ENCODE measurements around the gene SLC25A19.

The SLC25A19 gene

DNA sequence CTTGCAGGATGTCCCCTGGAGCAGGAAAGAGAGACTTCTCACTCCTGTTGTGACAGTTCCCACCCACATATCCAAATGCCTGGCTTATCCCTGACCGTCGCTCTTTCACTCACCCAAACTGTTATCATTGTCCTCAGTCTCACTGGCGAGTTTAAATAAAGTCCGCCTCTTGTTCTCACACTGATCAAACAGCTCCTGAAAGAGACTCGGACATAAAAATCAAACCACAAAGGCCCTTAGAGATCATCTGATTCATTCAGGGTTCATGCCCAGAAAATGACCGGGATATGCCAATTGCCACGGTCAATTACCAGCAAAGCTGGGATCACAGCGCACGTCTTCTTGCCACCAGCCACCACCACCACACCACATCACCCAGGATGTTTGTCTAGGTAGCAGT is 47.7 kb downstream of the SLC25A19 start:
- DNase-seq (ENCODE audit: low read depth in 2 of 2) = no peak

DNA sequence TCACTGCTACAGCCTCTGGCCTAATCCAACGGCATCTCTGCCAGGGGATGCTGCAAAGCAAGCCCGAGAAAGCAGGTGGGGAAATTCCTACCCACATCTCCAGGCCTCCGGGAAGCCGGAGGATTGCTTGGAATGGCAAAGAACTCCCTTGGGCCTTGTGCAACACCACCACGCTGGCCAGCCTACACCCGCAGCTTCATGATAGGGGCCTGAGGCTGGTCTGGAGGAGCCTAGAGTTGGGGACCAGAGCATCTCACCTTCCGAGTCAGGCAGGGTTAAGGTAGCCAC is 48.1 kb downstream of the SLC25A19 start:
- DNase-seq (ENCODE audit: low read depth in 2 of 2) = no peak

DNA sequence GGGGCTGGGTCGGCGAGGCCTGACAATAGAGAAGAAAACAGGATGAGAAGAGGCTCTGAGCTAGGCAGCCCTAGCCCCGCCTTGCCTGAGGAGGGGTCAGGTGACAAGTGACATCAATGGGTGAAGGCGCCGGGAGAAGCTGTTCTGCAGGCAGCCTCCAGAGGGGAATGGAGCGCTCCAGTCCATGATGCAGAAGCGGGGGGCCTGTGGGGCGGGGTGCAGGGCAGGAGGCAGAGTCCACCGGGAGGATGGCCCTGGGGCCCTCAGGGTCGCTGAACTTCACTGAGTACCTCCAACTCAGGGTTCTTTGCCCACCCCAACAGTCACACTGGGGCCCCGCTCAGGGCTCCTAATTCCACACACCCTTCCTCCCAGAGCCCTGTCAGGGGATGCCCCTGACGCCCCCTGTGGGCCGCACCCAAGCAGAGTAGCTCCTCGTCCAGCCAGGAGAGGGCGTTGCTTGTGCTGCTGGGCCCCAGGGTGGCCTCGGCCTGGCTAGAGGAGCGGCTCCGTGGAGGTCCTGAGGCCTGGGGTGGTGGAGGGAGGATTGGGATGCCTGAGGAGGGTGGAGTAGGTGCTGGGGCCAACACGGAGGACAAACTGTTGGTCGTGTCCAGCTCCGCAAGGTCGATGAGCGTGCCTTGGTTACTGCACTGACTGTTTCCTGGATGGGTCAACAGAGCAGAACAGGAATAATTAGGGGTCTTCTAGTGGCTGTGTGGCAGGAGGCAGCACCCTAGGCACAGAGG is 48.7 kb downstream of the SLC25A19 start:
- no peak for DNase-seq (ENCODE audit: low read depth in 2 of 2)

DNA sequence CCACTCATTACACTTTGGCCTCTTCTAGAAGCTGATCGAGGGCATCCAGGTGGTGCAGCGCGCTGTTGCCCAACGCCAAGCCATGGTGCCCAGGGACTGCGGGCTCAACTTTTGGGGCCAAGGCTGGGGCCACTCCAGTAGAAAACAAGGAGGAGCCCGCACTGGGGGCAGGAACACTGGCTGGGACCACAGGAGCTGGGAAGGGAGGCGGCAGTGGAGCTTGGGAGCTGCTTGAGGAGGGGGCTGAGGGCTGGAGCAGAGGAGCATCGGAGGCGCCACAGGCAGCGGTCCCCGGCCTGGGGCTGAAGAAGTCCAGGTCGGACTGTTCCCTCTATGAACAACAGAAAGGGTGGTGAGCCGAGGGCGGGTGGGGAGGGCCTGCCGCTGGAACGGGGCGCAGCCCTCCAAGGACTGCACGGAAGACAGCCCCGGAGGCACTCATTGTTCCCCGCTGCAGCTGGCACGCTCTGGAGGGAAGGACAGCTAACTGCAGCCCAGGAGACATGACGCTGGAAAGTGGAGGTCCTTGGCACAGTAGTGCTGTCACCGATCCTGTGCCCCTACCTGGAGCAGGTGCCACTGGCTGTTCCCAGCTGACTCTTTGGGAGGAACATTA is 49.3 kb downstream of the SLC25A19 start:
- no peak for DNase-seq (ENCODE audit: low read depth in 2 of 2)

DNA sequence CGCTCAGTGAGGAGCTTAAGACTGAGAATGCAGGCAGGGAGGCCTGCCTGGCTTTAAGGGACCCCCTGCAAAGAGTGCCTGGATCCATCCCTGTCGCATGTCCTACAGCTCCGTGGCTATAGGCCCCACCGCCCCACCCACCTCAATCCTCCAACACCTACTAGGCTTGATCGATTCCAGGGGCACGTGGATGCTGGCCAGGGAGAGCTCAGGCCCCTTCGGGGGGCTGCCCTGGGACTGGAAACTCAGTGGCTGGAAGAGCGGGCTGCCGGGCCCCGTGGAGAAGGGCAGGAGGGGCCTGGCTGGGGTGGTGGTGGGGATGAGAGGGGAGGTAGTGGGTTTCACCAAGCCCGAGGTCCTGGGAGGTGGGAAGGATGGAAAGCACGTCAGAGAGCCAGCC is 50.0 kb downstream of the SLC25A19 start:
- DNase-seq (ENCODE audit: low read depth in 2 of 2) = no peak

DNA sequence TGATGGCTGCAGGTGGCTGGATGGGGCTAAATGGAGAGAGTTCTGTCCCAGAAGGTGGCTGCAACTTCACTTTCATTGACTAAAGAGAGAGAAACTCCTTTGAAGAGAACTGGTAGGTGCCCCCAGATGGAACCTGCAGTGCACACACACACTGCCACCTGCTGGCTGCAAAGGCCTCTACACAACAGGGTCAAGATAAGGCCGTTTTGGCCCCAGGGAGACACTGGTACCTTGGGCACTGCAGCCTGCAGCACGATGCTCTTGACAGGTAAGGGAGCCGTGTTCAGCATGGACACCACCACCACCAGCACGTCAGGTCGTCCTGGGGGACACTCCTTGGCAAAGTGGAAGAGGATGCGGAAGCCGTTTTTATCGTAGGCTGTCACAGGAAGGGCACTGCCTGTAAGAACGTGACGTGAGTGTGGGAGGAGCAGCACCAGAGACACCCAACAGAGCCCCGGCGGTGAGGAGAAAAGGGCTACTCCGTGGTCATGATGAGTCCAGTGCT is 50.5 kb downstream of the SLC25A19 start:
- peak in 1 of 2 donors; percentile 36 for DNase-seq (ENCODE audit: low read depth in 2 of 2)

DNA sequence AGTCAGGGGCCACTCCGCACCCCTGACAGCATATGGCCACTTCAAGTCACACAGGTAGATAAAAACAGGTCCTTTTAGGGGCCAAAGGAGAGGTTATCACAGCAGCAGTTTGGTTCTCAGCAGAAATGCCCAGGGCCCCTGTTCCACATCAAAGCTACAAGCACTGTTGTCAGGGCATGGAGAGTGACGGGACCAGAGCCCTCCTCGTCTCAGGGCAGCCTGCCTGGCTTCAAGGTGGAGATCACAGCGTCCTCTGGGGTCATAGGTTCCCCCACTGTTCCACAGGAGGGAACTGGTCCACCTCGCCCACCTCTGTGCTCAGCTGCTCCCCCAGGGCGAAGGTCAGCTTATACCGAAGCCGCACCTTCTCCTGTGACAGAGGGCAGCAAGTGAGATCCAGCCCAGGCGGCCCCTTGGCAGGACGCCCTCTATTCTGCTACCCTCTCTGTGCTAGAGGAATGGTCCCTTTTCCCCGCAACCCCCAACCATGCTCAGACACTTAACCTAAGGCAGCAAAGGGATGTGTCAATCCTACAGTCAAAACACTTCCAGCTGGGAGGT is 51.1 kb downstream of the SLC25A19 start:
- DNase-seq (ENCODE audit: low read depth in 2 of 2) = no peak

DNA sequence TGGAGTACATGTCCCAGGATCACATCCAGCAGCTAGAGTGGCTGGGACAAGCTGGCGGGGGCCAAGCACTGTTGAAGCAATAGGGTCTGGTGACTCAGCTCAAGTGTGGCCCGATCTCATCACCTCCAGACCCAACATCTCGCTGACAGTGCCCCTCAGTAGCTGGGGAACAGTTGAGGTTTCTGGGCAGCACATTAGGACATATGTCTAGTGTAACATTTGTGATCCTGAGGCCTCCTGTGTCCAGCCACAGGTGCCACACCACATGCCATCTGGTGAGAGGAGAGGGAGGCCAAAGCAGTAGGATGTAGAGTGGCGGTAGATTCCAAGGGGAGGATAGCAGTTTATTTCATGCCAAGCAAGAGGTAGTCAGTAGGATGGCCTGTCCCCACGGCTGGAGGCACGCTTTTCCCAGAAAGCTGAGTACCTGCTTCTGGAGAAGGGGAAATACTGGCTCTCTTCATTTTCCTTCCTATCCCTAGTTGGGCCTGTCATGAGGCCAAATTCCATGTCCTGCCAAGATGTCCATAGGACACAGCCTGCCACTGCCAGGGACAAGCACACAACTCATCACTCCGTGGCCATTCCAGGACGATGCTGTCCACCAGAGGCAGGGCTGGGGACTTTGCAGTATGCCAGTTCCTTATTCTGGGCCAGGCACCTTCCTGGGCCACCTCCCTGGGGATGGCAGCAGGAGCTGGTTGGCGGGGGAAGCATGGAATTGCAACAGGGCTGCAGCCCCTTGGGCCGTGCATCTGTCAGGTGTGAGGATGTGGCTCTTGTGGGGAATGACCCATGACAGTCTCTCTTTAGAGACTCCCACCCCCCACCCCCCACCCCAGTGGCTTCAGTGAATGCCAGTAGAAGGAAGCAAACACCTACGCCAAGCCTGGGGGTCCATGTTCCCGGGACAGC is 51.9 kb downstream of the SLC25A19 start:
- no peak for DNase-seq (ENCODE audit: low read depth in 2 of 2)

DNA sequence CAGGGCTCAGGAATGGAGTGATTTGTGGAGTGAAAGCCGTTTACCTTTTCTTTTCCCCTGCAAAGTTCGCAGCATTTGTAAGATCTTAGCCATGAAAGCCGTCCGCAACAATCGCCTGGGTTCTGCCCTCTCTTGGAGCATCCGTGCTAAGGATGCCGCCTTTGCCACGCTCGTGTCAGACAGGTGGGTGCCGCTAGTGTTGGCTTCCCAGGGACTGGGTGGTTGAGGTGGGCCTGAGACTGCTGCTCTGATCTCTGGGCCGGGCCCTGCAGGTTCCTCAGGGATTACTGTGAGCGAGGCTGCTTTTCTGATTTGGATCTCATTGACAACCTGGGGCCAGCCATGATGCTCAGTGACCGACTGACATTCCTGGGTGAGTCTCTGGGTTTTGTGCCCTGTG is 56.4 kb downstream of the SLC25A19 start:
- no peak for DNase-seq (ENCODE audit: low read depth in 2 of 2)

DNA sequence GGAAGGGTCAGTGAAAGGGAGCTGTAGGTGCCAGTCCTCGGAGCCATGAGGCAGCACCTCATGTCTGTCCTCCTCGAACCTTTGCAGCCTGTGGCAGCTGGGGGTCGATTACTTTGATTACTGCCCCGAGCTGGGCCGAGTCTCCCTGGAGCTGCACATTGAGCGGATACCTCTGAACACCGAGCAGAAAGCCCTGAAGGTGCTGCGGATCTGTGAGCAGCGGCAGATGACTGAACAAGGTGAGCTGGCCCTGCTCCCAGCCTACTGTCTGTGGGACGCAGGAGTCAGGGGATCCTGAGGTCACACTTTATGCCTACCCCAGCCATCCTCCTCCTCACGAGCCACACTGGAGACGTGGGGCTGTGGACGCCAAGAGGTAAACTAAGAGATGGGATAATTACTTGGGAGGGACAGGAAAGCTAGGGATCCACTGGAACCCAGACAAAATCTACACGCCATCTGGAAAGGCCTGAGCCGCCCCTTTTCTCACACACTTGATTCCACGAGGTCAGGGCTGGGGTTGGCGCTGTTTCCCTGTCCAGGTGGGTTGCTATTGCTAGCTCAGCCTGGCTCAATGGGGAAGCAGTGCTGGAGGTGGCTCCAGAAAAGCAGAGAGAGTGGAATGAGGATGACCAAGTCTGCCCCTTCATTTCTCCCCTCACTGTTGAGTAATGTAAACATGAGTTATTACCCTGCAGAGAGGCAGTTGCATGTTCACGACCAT is 57.3 kb downstream of the SLC25A19 start:
- no peak for DNase-seq (ENCODE audit: low read depth in 2 of 2)

DNA sequence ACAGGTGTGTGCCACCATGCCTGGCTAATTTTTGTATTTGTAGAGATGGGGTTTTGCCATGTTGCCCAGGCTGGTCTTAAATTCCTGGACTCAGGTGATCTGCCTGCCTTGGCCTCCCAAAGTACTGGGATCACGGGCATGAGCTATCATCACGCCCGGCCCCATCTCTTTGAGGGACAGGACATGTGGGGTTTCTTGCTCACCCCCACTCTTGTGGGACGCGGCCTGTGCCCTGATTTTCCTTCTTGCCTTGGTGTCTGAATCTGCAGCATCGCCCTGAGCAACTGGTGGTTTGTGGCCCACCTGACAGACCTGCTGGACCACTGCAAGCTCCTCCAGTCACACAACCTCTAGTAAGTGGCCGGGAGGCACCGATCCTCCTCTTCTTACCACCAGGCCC is 58.2 kb downstream of the SLC25A19 start:
- no peak for DNase-seq (ENCODE audit: low read depth in 2 of 2)

DNA sequence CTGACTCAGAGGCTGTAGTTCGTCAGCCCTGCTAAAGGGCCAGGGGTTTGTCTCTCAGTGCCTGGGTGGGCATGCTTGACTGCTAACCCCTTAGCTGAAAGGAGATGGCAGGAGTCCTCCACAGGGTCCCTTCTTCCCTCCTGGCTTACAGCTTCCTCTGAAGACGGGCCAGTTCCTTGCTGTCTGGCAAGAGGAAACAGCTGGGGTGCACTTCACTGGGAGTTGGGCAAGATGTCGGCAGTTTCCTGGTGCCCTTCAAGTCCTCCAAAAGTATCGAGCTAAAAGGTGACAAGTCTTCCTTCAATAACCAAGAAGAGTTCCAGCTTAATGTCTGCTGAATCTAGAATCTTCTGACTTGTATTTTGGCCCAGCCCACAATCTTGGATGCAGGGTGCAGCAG is 60.4 kb downstream of the SLC25A19 start:
- DNase-seq (ENCODE audit: low read depth in 2 of 2) = no peak

DNA sequence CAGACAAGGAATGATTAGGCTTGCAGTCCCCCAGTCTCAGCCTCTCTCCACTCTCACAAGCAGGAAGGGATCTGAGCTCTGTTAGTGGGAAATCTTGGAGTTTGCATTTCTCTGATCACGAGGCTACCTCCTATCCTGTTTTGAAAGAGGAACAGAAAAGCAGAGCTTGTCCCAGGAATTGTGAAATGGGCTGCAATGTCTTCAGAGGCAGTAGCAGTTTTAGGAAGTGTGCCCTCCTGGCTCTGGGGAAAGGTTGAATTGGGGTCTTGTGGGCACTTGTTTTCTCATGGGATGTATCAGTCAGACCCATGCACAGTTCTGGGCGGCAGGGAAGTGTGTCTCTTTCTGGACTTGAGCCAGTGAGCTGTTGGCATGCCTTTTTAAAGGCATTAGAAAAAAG is 60.9 kb downstream of the SLC25A19 start:
- DNase-seq (ENCODE audit: low read depth in 2 of 2) = no peak

DNA sequence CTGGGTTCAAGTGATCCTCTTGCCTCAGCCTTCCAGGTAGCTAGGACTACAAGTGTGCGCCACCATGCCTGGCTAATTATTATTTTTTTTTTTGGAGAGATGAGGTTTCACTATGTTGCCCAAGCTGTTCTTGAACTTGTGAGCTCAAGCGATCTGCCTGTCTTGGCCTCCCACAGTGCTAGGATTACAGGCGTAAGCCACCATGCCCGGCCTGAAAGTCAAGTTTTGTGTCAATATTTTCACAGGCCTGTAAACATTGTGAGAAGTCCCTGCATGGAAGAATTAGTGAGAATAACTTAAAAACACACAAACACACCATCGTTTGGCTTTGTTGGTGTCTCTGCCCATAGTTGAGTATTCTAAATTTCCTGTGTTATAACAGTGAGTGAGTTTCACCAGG is 61.5 kb downstream of the SLC25A19 start:
- no peak for DNase-seq (ENCODE audit: low read depth in 2 of 2)

DNA sequence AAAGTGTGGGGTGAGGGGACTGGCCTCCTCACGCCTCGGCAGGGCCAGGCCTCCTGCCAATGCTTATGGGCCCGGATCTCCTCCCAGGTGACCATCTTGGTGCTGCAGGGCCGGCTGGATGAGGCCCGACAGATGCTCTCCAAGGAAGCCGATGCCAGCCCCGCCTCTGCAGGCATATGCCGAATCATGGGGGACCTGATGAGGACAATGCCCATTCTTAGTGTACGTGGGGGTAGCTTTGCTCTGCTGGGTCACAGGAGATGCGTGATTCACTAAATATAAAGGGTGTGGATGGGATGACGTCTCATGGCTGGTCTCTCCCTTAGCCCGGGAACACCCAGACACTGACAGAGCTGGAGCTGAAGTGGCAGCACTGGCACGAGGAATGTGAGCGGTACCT is 64.2 kb downstream of the SLC25A19 start:
- DNase-seq (ENCODE audit: low read depth in 2 of 2) = no peak

All from stimulated activated CD8-positive, alpha-beta memory T cell treated with anti-CD3 and anti-CD28 coated beads, Interleukin-7, amount 100 ng/mL, for 1 hour (primary cell).